ENCODE measurements around the gene CRB1. TPM values are rescaled to one million over a fixed set of nuclear protein-coding genes. Genes with fewer than 3 reads are reported as not detected.

CRB1 gene
- total and polyA plus RNA-seq, 12 donors, result 0.04 to 1.5 (median 0.42) TPM; not detected in 2

GRCh38 chr1:197388801-197389200 is 120.7 kb downstream of the CRB1 start:
- H3K27ac ChIP-seq, result no peak overlapping the region
- ATAC-seq, result no peak

GRCh38 chr1:197390856-197391255 is 122.8 kb downstream of the CRB1 start:
- Histone ChIP-seq H3K4me3 (no peak overlapping the region), H3K36me3 (no peaks in the 10 kb centered on the region), H3K9me3 (no peaks in the 10 kb centered on the region), H3K27me3 (no peaks in the 10 kb centered on the region), H3K27ac (no peak overlapping the region), H3K4me1 (no peaks in the 10 kb centered on the region)
- TF ChIP-seq CTCF (IDR thresholded peaks at IDR 0.05), result no peak
- WGBS, 2 donors, result 44 to 72% methylated on average over 2 of the region's 2 CpGs
- intact Hi-C loops (cut with DNase I), result no loop called here
- ATAC-seq (no peak), DNase-seq (no peak)

More at GRCh38 chr1:197388801-197389200, 120.7 kb downstream of the CRB1 start:
- no peaks in the 10 kb centered on the region for H3K36me3 ChIP-seq
- intact Hi-C loops (cut with DNase I), result no loop called here
- no peaks in the 10 kb centered on the region for H3K4me1 ChIP-seq
- no peaks in the 10 kb centered on the region for H3K9me3 ChIP-seq
- H3K4me3 ChIP-seq, result no peak overlapping the region
- DNase-seq, result no peak
- no peaks in the 10 kb centered on the region for H3K27me3 ChIP-seq
- 94 to 100% methylated on average over 1 of the region's 1 CpG for WGBS, 2 donors
- no peak for TF ChIP-seq CTCF (IDR thresholded peaks at IDR 0.05)

- H3K4me1 ChIP-seq, result no peaks in the 10 kb centered on the region
- no peaks in the 10 kb centered on the region for H3K9me3 ChIP-seq
- WGBS, 2 donors, result 68 to 77% methylated on average over 3 of the region's 3 CpGs
- no peak overlapping the region for H3K4me3 ChIP-seq
- no peak overlapping the region for H3K27ac ChIP-seq
- intact Hi-C loops (cut with DNase I), result no loop called here
- no peaks in the 10 kb centered on the region for H3K36me3 ChIP-seq
- H3K27me3 ChIP-seq, result no peaks in the 10 kb centered on the region
- no peak for DNase-seq
- no peak for ATAC-seq
- TF ChIP-seq CTCF (IDR thresholded peaks at IDR 0.05), result no peak
Measured at GRCh38 chr1:197391303-197392226, 123.5 kb downstream of the CRB1 start.

- Histone ChIP-seq H3K27ac (no peak overlapping the region), H3K4me1 (no peaks in the 10 kb centered on the region), H3K4me3 (no peak overlapping the region), H3K36me3 (no peaks in the 10 kb centered on the region), H3K9me3 (no peaks in the 10 kb centered on the region), H3K27me3 (no peaks in the 10 kb centered on the region)
- intact Hi-C loops (cut with DNase I), result no loop called here
- TF ChIP-seq CTCF (IDR thresholded peaks at IDR 0.05), result no peak
- 68 to 86% methylated on average over 1 of the region's 1 CpG for WGBS, 2 donors
- DNase-seq (no peak), ATAC-seq (no peak)
Measured at GRCh38 chr1:197392541-197392940, 124.5 kb downstream of the CRB1 start.

All from heart right ventricle (tissue), 16 donors.